MM.1S (cell line): ENCODE results near the gene EIF3I.

Source experiments
- EZH2 ChIP-seq: fragments of 300-600 bp; sonication (generic); optimal IDR thresholded peaks from 2 replicates; pipeline ENCODE3; 2017; ENCODE audit warnings: low read depth, mild to moderate bottlenecking, antibody characterized with exemption, low read length, mixed read lengths
- EZH2phosphoT487 ChIP-seq: fragments of 300-600 bp; sonication (generic); IDR thresholded peaks from 2 replicates; pipeline ENCODE4 v1.6.1; 2018; ENCODE audit warnings: antibody characterized with exemption, low read length
- TF ChIP-seq, protein P1 (sequence below): fragments of 300-600 bp; sonication (generic); IDR thresholded peaks from 2 replicates; pipeline ENCODE4 v1.5.1; 2016; ENCODE audit warnings: antibody characterized with exemption, low read length, mixed read lengths

DNA sequence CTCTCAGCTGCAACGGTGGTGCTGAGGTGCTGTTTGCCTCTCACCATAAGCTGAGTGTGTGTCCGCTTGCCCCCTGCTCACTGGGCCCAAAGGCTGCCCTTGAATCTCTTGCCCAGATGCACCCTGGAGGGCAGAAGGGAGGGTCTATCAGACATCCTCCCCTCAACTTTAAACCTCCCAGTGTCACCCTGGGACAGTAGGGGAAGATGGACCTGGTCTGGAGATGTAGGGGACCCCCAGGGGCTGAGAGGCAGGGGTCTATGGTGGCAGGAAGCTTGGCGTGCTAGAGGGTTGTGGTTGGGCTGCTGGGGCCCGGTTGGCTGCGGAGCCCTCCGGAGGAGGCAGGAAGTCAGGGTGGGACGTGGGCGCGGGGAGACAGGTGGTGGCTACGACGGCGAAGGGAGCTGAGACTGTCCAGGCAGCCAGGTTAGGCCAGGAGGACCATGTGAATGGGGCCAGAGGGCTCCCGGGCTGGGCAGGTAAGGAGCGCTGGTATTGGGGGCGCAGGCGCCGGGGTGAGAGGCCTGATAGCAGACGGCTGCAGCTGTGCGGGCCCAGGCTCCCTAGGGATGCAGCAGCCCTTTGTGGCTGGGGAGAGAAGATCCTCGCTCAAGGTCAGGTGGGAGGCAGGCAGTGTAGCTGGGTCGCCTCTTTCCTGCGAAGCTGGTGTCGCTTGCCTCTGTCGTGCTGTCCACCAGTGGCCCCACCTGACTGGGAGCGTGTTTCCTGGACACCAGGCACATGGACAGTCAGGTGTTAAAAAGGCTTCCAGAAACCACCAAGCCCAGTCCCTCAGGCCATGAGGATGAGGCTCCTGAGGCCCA, 28.9 kb downstream of the EIF3I start, which contains the start of gene LCK:
- TF ChIP-seq, protein P1, sequence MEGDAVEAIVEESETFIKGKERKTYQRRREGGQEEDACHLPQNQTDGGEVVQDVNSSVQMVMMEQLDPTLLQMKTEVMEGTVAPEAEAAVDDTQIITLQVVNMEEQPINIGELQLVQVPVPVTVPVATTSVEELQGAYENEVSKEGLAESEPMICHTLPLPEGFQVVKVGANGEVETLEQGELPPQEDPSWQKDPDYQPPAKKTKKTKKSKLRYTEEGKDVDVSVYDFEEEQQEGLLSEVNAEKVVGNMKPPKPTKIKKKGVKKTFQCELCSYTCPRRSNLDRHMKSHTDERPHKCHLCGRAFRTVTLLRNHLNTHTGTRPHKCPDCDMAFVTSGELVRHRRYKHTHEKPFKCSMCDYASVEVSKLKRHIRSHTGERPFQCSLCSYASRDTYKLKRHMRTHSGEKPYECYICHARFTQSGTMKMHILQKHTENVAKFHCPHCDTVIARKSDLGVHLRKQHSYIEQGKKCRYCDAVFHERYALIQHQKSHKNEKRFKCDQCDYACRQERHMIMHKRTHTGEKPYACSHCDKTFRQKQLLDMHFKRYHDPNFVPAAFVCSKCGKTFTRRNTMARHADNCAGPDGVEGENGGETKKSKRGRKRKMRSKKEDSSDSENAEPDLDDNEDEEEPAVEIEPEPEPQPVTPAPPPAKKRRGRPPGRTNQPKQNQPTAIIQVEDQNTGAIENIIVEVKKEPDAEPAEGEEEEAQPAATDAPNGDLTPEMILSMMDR, result no peak
- TF ChIP-seq EZH2 (no peak), EZH2phosphoT487 (no peak)
